Activated naive CD8-positive, alpha-beta T cell treated with anti-CD3 and anti-CD28 coated beads, Interleukin-2, amount 50 U/mL, for 24 hours (primary cell): ENCODE data around the gene PCDHGB2.
"Not testable (repeated sequence)": the region's sequence is repeated elsewhere in the genome, so short reads cannot be mapped to it uniquely, and the experiment has no call there.

Experiments
- ATAC-seq: fragments of 150-1000 bp; cut with Tn5 transposase; one replicate; pipeline ENCODE4 v1.10.0; 2021
- DNase-seq: peaks from one replicate; pipeline ENCODE4 v3.0.0; 2021
- H3K27ac Mint-ChIP-seq: one replicate; pipeline ENCODE4 v1.8.0; 2021; ENCODE audit warnings: mild to moderate bottlenecking, mixed read lengths
- H3K27me3 Mint-ChIP-seq: one replicate; pipeline ENCODE4 v1.8.0; 2021; ENCODE audit warnings: mixed read lengths
- H3K36me3 Mint-ChIP-seq: one replicate; pipeline ENCODE4 v1.8.0; 2021; ENCODE audit warnings: low read depth, mixed read lengths
- H3K4me1 Mint-ChIP-seq: one replicate; pipeline ENCODE4 v1.8.0; 2021; ENCODE audit warnings: mixed read lengths
- H3K4me3 Mint-ChIP-seq: one replicate; pipeline ENCODE4 v1.8.0; 2021; ENCODE audit warnings: mild to moderate bottlenecking, moderate library complexity, mixed read lengths
- H3K9me3 Mint-ChIP-seq: one replicate; pipeline ENCODE4 v1.8.0; 2021; ENCODE audit warnings: mixed read lengths

PCDHGB2 gene

DNA sequence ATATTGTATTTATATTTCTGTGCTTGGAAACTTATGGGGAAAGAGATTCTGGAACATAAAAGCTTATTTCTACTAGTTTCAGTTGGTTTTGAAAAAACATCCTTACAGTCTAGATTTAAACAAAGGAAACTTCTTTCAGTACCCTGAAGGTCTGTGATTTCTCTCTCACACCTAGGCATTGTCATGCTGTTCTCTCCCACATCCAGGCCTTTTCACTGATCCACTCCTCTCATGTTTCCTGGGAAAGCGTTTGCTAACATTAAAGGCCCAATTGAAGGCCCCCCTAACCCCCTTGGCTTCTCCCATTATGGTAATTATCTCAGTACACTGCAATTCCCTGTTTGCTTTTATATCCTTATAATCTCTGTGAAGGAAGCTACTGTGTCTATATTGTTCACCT is 17.0 kb upstream of the PCDHGB2 start:
- Mint-ChIP-seq H3K9me3 (peaks cover 56% of the 10 kb centered on the region), H3K27ac (no peak overlapping the region), H3K36me3 (peaks cover 34% of the 10 kb centered on the region), H3K27me3 (peaks cover 74% of the 10 kb centered on the region), H3K4me1 (no peaks in the 10 kb centered on the region), H3K4me3 (no peak overlapping the region)
- no peak for DNase-seq
- no peak for ATAC-seq

DNA sequence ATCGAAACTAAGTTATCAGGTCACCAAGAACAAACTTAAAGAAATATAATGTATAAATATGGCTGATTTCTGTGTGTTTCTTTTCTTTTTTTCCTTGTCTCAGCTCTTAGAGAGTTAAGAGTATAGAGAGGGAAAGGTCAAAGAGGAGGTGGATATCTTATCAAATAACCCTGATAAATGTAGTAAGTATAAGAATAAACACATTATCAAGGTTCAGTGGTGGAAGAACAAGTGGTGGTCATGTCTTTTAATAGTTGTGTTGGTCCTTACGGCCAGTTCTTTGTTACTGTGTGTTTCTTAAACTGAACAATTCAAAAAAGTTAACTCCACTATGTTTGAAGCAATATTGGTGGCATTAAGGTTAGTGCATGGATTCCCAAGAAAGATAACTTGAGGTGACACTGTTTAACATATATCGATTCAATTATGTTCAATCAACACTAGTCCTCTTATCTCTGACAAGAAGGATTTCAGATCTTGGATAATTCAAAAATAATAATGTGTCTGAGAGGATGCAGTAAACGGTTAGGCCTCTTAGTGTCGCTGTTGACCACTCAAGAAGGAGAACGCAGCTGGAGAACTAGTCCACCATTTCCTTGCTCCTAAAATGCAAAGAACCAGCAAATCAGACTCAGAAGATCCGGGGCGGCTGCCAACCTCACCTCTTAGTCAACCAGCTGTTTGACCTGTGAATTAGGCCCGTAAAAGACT is 16.4 kb upstream of the PCDHGB2 start, which contains the start of gene PCDHGA3:
TSS of gene PCDHGA3 (plus strand) at position 588 of the 711 bp plus-strand sequence. CDS start 205 bp downstream, outside the sequence.
- Mint-ChIP-seq H3K36me3 (peaks cover 31% of the 10 kb centered on the region), H3K4me1 (no peaks in the 10 kb centered on the region), H3K27me3 (peaks cover 68% of the 10 kb centered on the region), H3K4me3 (no peak within 1 kb of the TSS), H3K27ac (no peak within 1 kb of the TSS), H3K9me3 (peaks cover 50% of the 10 kb centered on the region)
- DNase-seq (no peak), ATAC-seq (no peak)

DNA sequence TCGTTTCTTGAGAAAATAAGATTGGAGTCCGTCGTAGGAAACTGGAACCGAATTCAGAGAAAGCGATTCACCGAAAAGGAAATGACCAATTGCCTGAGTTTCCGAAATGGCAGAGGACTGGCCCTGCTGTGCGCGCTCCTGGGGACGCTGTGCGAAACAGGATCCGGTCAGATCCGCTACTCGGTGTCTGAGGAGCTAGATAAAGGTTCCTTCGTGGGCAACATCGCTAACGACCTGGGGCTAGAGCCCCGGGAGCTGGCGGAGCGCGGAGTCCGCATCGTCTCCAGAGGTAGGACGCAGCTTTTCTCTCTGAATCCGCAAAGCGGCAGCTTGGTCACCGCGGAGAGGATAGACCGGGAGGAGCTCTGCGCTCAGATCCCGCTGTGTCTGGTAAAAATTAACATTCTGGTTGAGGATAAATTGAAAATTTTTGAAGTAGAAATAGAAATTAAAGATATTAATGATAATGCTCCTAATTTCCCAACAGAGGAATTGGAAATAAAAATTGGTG is 15.8 kb upstream of the PCDHGB2 start:
- Mint-ChIP-seq H3K4me3 (no peak overlapping the region), H3K4me1 (no peaks in the 10 kb centered on the region)

DNA sequence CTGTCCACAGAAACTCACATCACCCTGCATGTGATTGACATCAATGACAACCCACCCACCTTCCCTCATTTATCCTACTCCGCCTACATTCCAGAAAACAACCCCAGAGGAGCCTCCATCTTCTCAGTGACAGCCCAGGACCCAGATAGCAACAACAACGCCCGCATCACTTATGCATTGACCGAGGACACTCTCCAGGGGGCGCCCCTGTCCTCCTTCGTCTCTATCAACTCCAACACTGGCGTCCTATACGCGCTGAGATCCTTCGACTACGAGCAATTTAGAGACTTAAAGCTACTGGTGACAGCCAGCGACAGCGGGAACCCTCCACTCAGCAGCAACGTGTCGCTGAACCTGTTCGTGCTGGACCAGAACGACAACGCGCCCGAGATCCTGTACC is 14.5 kb upstream of the PCDHGB2 start:
- ATAC-seq: no peak
- no peak overlapping the region for H3K4me3 Mint-ChIP-seq
- H3K4me1 Mint-ChIP-seq: no peaks in the 10 kb centered on the region
- peaks cover 25% of the 10 kb centered on the region for H3K36me3 Mint-ChIP-seq
- no peak for DNase-seq
- H3K27me3 Mint-ChIP-seq: peaks cover 62% of the 10 kb centered on the region
- H3K27ac Mint-ChIP-seq: no peak overlapping the region
- H3K9me3 Mint-ChIP-seq: peaks cover 54% of the 10 kb centered on the region

More for the DNA sequence above, 15.8 kb upstream of the PCDHGB2 start:
- H3K27ac Mint-ChIP-seq: no peak overlapping the region
- H3K9me3 Mint-ChIP-seq: peaks cover 51% of the 10 kb centered on the region
- ATAC-seq (no peak), DNase-seq (no peak)
- peaks cover 28% of the 10 kb centered on the region for H3K36me3 Mint-ChIP-seq
- peaks cover 67% of the 10 kb centered on the region for H3K27me3 Mint-ChIP-seq

DNA sequence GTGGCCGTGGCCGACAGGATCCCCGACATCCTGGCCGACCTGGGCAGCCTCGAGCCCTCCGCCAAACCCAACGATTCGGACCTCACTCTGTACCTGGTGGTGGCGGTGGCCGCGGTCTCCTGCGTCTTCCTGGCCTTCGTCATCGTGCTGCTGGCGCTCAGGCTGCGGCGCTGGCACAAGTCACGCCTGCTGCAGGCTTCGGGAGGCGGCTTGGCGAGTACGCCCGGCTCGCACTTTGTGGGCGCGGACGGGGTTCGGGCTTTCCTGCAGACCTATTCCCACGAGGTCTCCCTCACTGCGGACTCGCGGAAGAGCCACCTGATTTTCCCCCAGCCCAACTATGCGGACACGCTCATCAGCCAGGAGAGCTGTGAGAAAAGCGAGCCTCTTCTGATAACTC is 13.8 kb upstream of the PCDHGB2 start:
- peaks cover 25% of the 10 kb centered on the region for H3K36me3 Mint-ChIP-seq
- H3K4me1 Mint-ChIP-seq, ATAC-seq, DNase-seq, H3K27ac Mint-ChIP-seq, H3K4me3 Mint-ChIP-seq: not testable (repeated sequence)
- H3K27me3 Mint-ChIP-seq: peaks cover 65% of the 10 kb centered on the region
- H3K9me3 Mint-ChIP-seq: peaks cover 56% of the 10 kb centered on the region

DNA sequence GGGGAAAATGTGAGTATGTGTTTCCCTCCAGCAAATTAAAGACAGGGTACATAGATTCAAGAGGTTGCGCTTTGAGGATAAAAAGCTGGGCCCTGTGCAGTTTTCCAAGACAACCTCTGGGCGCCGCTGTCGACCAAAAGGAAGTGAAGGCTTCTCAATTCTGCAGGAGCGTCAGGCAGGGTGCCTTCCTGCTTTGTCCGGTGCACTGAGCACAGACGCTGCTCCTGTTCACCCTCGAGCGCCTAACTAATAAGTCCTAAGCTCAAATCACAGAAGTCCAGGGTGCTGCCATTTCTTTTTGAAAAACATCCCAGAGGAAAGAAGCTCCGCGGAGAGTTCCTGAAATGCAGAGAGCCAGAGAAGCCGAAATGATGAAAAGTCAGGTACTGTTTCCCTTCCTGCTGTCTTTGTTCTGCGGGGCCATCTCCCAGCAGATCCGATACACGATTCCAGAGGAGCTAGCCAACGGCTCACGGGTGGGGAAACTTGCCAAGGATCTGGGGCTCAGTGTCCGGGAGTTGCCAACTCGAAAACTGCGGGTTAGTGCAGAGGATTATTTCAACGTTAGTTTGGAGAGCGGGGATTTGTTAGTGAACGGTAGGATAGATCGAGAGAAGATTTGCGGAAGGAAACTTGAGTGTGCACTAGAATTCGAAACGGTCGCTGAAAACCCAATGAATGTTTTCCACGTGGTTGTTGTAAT is 9.7 kb upstream of the PCDHGB2 start, which contains the start of gene PCDHGB1:
TSS of gene PCDHGB1 (plus strand) at position 183 of the 703 bp plus-strand sequence. CDS start at position 345, 162 bp downstream.
- ATAC-seq: no peak
- H3K9me3 Mint-ChIP-seq: peaks cover 49% of the 10 kb centered on the region
- H3K27ac Mint-ChIP-seq: no peak within 1 kb of the TSS
- H3K4me1 Mint-ChIP-seq: no peaks in the 10 kb centered on the region
- peak; percentile 20 for DNase-seq
- peaks cover 60% of the 10 kb centered on the region for H3K27me3 Mint-ChIP-seq
- no peak within 1 kb of the TSS for H3K4me3 Mint-ChIP-seq
- H3K36me3 Mint-ChIP-seq: peaks cover 17% of the 10 kb centered on the region

DNA sequence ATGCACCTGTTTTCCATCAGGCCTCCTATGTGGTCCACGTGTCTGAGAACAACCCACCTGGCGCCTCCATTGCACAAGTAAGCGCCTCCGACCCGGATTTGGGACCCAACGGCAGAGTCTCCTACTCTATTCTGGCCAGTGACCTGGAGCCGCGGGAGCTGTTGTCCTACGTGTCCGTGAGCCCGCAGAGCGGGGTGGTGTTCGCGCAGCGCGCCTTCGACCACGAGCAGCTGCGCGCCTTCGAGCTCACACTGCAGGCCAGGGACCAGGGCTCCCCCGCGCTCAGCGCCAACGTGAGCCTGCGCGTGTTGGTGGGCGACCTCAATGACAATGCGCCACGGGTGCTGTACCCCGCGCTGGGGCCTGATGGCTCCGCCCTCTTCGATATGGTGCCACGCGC is 8.2 kb upstream of the PCDHGB2 start:
- Mint-ChIP-seq H3K27me3 (peaks cover 60% of the 10 kb centered on the region), H3K9me3 (peaks cover 50% of the 10 kb centered on the region), H3K4me1 (no peaks in the 10 kb centered on the region), H3K4me3 (no peak overlapping the region), H3K27ac (no peak overlapping the region), H3K36me3 (peaks cover 21% of the 10 kb centered on the region)
- DNase-seq (no peak), ATAC-seq (no peak)

DNA sequence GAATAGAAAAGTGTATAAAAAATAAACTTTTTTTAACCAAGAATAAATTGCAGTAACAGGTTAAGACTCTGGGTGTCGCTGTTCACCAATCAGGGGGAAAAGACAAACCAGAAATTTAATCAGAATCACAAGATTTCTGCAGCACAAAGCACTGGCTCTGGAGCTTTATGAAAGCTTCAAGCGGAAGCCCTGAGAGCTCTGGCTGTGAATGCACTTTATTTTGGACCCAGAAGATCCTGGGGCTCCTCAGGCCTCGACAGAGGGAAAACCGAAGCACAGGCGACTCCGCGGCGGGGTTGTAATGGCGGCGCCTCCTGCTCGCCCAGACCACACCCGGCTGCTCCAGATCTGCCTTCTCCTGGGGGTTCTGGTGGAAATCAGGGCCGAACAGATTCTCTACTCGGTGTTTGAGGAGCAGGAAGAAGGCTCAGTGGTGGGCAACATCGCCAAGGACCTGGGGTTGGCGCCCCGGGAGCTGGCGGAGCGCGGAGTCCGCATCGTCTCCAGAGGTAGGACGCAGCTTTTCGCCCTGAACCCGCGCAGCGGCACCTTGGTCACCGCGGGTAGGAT is 4.8 kb upstream of the PCDHGB2 start, which contains the start of gene PCDHGA4:
TSS of gene PCDHGA4 (plus strand) at position 122 of the 570 bp plus-strand sequence. CDS start at position 209, 87 bp downstream.
- peaks cover 47% of the 10 kb centered on the region for H3K9me3 Mint-ChIP-seq
- H3K4me3 Mint-ChIP-seq: no peak within 1 kb of the TSS
- no peak within 1 kb of the TSS for H3K27ac Mint-ChIP-seq
- H3K36me3 Mint-ChIP-seq: peaks cover 23% of the 10 kb centered on the region
- H3K4me1 Mint-ChIP-seq: peaks cover 2% of the 10 kb centered on the region
- DNase-seq (no peak), ATAC-seq (no peak)
- peaks cover 62% of the 10 kb centered on the region for H3K27me3 Mint-ChIP-seq

DNA sequence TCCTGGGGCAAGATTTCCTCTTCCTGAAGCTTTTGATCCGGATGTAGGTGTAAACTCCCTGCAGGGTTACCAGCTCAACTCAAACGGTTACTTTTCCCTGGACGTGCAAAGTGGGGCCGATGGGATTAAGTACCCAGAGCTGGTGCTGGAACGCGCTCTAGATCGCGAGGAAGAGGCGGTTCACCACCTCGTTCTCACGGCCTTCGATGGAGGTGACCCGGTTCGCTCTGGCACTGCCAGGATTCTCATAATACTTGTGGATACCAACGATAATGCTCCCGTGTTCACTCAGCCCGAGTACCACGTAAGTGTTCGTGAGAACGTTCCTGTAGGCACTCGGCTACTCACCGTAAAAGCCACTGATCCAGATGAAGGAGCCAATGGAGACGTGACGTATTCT is 4.2 kb upstream of the PCDHGB2 start:
- ATAC-seq (no peak), DNase-seq (no peak)
- Mint-ChIP-seq H3K9me3 (peaks cover 46% of the 10 kb centered on the region), H3K4me1 (peaks cover 2% of the 10 kb centered on the region), H3K27ac (no peak overlapping the region), H3K4me3 (no peak overlapping the region), H3K27me3 (peaks cover 61% of the 10 kb centered on the region), H3K36me3 (peaks cover 23% of the 10 kb centered on the region)

DNA sequence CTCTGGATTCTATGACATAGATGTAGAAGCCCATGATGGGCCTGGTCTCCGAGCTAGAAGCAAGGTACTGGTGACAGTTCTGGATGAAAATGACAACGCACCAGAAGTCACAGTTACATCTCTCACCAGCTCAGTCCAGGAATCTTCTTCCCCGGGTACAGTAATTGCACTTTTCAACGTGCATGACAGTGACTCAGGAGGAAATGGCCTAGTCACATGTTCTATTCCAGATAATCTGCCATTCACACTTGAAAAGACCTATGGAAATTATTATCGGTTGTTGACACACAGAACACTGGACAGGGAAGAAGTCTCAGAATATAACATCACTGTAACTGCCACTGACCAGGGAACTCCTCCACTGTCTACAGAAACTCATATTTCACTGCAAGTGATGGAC is 3.7 kb upstream of the PCDHGB2 start:
- Mint-ChIP-seq H3K4me1 (peaks cover 2% of the 10 kb centered on the region), H3K36me3 (peaks cover 28% of the 10 kb centered on the region), H3K27ac (no peak overlapping the region), H3K27me3 (peaks cover 61% of the 10 kb centered on the region), H3K4me3 (no peak overlapping the region), H3K9me3 (peaks cover 47% of the 10 kb centered on the region)
- DNase-seq (no peak), ATAC-seq (no peak)

DNA sequence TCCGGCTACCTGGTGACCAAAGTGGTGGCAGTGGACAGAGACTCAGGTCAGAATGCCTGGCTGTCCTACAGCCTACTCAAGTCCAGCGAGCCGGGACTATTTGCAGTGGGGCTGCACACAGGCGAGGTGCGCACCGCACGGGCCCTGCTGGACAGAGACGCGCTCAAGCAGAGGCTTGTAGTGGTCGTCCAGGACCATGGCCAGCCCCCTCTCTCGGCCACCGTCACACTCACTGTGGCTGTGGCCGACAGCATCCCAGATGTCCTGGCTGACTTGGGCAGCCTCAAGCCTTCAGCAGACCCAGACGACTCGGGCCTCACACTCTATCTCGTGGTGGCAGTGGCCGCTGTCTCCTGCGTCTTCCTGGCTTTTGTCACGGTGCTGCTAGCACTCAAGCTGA is 2.8 kb upstream of the PCDHGB2 start:
- Mint-ChIP-seq H3K27me3 (peaks cover 61% of the 10 kb centered on the region), H3K4me1 (peaks cover 2% of the 10 kb centered on the region), H3K27ac (no peak overlapping the region), H3K4me3 (no peak overlapping the region), H3K36me3 (peaks cover 30% of the 10 kb centered on the region), H3K9me3 (peaks cover 47% of the 10 kb centered on the region)
- ATAC-seq (no peak), DNase-seq (no peak)

DNA sequence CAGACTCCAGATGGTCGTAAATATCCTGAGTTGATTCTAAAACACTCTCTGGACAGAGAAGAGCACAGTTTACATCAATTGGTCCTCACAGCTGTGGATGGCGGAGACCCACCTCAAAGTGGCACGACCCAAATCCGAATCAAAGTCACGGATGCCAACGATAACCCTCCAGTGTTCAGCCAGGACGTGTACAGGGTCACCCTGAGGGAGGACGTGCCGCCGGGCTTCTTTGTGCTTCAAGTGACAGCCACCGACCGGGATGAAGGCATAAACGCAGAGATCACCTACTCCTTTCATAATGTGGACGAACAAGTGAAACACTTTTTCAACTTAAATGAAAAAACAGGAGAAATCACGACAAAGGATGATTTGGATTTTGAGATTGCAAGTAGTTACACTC is 891 bp downstream of the PCDHGB2 start:
- H3K9me3 Mint-ChIP-seq: peaks cover 59% of the 10 kb centered on the region

DNA sequence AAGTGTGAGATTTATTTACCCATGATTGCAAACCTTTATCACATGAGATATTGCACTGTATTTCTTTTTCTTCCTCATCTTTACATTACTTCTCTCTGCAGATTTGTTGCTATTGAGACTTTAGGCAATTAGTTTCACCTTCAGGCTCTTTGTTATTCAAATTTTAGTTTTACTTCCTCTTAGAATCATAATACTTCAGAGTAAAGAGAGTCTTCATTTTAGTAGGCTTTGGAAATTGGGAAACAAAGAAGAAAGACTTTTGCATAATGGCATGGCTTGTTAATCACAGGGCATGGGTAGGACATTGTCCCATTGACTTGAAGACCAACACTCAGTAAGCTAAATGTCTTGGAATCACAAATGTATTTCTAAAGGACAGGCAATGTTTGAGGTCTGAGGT is 2.9 kb downstream of the PCDHGB2 start:
- H3K36me3 Mint-ChIP-seq: peaks cover 38% of the 10 kb centered on the region
- H3K4me3 Mint-ChIP-seq: no peak overlapping the region
- H3K9me3 Mint-ChIP-seq: peaks cover 52% of the 10 kb centered on the region
- H3K27me3 Mint-ChIP-seq: peaks cover 71% of the 10 kb centered on the region
- ATAC-seq: no peak
- no peak for DNase-seq
- no peak overlapping the region for H3K27ac Mint-ChIP-seq
- peaks cover 2% of the 10 kb centered on the region for H3K4me1 Mint-ChIP-seq

More for the DNA sequence above, 891 bp downstream of the PCDHGB2 start:
- peaks cover 41% of the 10 kb centered on the region for H3K36me3 Mint-ChIP-seq
- DNase-seq: no peak
- no peak overlapping the region for H3K27ac Mint-ChIP-seq
- H3K27me3 Mint-ChIP-seq: peaks cover 75% of the 10 kb centered on the region
- ATAC-seq: no peak
- peaks cover 2% of the 10 kb centered on the region for H3K4me1 Mint-ChIP-seq
- no peak overlapping the region for H3K4me3 Mint-ChIP-seq

DNA sequence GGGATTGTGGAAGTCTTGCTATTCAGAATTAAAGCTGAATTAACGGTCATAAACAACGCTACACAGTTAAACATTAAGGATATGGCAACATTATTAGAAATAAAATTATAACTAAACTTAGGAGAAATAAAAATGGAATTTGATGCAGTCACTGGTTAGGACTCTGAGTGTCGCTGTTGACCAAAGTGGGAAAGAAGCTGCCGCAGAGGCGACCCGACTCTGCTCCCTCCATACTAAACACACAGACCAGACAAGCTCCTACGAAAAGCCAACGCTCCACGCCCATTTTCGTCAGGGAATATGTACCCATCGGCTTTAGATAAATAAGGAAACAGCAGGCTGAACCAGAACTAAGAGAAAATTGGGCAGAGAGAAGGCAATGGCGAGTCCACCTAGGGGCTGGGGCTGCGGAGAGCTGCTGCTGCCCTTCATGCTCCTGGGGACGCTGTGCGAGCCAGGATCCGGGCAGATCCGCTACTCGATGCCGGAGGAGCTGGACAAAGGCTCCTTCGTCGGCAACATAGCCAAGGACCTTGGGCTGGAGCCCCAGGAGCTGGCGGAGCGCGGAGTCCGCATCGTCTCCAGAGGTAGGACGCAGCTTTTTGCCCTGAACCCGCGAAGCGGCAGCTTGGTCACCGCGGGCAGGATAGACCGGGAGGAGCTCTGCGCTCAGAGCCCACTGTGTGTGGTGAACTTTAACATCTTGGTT is 4.3 kb downstream of the PCDHGB2 start, which contains the start of gene PCDHGA5:
TSS of gene PCDHGA5 (plus strand) at position 211 of the 709 bp plus-strand sequence. CDS start at position 380, 169 bp downstream.
- Mint-ChIP-seq H3K27ac (no peak within 1 kb of the TSS), H3K4me3 (no peak within 1 kb of the TSS), H3K27me3 (peaks cover 70% of the 10 kb centered on the region), H3K36me3 (peaks cover 38% of the 10 kb centered on the region), H3K4me1 (peaks cover 2% of the 10 kb centered on the region), H3K9me3 (peaks cover 48% of the 10 kb centered on the region)
- no peak for ATAC-seq
- DNase-seq: no peak
